ENCODE data around the gene TAF8. TPM values are rescaled to one million over a fixed set of nuclear protein-coding genes. Genes with fewer than 3 reads are reported as not detected.

The TAF8 gene
- total RNA-seq, 1 donor from 2014 or later = 17.2 TPM

GRCh38 chr6:42104804-42105125, 54.4 kb downstream of the TAF8 start:
- H3K27me3 Mint-ChIP-seq (ENCODE audit: low read depth) = peaks cover under 1% of the 10 kb centered on the region
- peaks cover 3% of the 10 kb centered on the region for H3K36me3 Mint-ChIP-seq (ENCODE audit: low read depth)
- TF ChIP-seq CTCF (IDR thresholded peaks at IDR 0.05) = no peak
- no peak for DNase-seq (ENCODE audit: low spot score)
- peaks cover 11% of the 10 kb centered on the region for H3K4me1 Mint-ChIP-seq (ENCODE audit: low read depth)
- no peak overlapping the region for H3K4me3 Mint-ChIP-seq (ENCODE audit: unreplicated experiment)
- no peak overlapping the region for H3K27ac Mint-ChIP-seq (ENCODE audit: unreplicated experiment)
- no peaks in the 10 kb centered on the region for H3K9me3 Mint-ChIP-seq (ENCODE audit: low read depth)

- no peak for DNase-seq (ENCODE audit: low spot score)
- Mint-ChIP-seq H3K36me3 (ENCODE audit: low read depth) (peaks cover 7% of the 10 kb centered on the region), H3K4me1 (ENCODE audit: low read depth) (peaks cover 7% of the 10 kb centered on the region), H3K27me3 (ENCODE audit: low read depth) (peaks cover 2% of the 10 kb centered on the region), H3K27ac (ENCODE audit: unreplicated experiment) (no peak overlapping the region), H3K9me3 (ENCODE audit: low read depth) (no peaks in the 10 kb centered on the region), H3K4me3 (ENCODE audit: unreplicated experiment) (no peak overlapping the region)
- TF ChIP-seq CTCF (IDR thresholded peaks at IDR 0.05) = no peak
These were observed 54.9 kb downstream of the TAF8 start for GRCh38 chr6:42105156-42105648.

GRCh38 chr6:42105709-42106108, 55.4 kb downstream of the TAF8 start:
- peaks cover 2% of the 10 kb centered on the region for H3K27me3 Mint-ChIP-seq (ENCODE audit: low read depth)
- peaks cover 7% of the 10 kb centered on the region for H3K36me3 Mint-ChIP-seq (ENCODE audit: low read depth)
- H3K27ac Mint-ChIP-seq (ENCODE audit: unreplicated experiment) = no peak overlapping the region
- no peak for DNase-seq (ENCODE audit: low spot score)
- no peak for TF ChIP-seq CTCF (IDR thresholded peaks at IDR 0.05)
- H3K9me3 Mint-ChIP-seq (ENCODE audit: low read depth) = peaks cover 3% of the 10 kb centered on the region
- no peak overlapping the region for H3K4me3 Mint-ChIP-seq (ENCODE audit: unreplicated experiment)
- peaks cover 4% of the 10 kb centered on the region for H3K4me1 Mint-ChIP-seq (ENCODE audit: low read depth)

- Mint-ChIP-seq H3K4me3 (ENCODE audit: unreplicated experiment) (no peak overlapping the region), H3K27me3 (ENCODE audit: low read depth) (peaks cover 2% of the 10 kb centered on the region), H3K36me3 (ENCODE audit: low read depth) (peaks cover 7% of the 10 kb centered on the region), H3K9me3 (ENCODE audit: low read depth) (peaks cover 4% of the 10 kb centered on the region), H3K27ac (ENCODE audit: unreplicated experiment) (no peak overlapping the region), H3K4me1 (ENCODE audit: low read depth) (peaks cover under 1% of the 10 kb centered on the region)
- no peak for DNase-seq (ENCODE audit: low spot score)
- no peak for TF ChIP-seq CTCF (IDR thresholded peaks at IDR 0.05)
These were observed 56.0 kb downstream of the TAF8 start for GRCh38 chr6:42106112-42107023.

GRCh38 chr6:42108071-42108470, 57.7 kb downstream of the TAF8 start:
- H3K4me1 Mint-ChIP-seq (ENCODE audit: low read depth) = no peaks in the 10 kb centered on the region
- H3K27me3 Mint-ChIP-seq (ENCODE audit: low read depth) = peaks cover 2% of the 10 kb centered on the region
- no peak overlapping the region for H3K4me3 Mint-ChIP-seq (ENCODE audit: unreplicated experiment)
- peaks cover 5% of the 10 kb centered on the region for H3K36me3 Mint-ChIP-seq (ENCODE audit: low read depth)
- no peak overlapping the region for H3K27ac Mint-ChIP-seq (ENCODE audit: unreplicated experiment)
- H3K9me3 Mint-ChIP-seq (ENCODE audit: low read depth) = peaks cover 4% of the 10 kb centered on the region
- TF ChIP-seq CTCF (IDR thresholded peaks at IDR 0.05) = no peak
- no peak for DNase-seq (ENCODE audit: low spot score)
